ENCODE measurements around the gene HSF2. TPM values are rescaled to one million over a fixed set of nuclear protein-coding genes. Genes with fewer than 3 reads are reported as not detected.
"Not testable (repeated sequence)": the region's sequence is repeated elsewhere in the genome, so short reads cannot be mapped to it uniquely, and the experiment has no call there.

HSF2 gene
- total RNA-seq, 2 experiments from 2014 or later: 41.8 to 47.6 TPM

- H3K9me3 Mint-ChIP-seq: no peaks in the 10 kb centered on the region
- ChIA-PET POLR2A (interaction anchor here (0.8 to 3.8 kb wide), 2 partner anchors 17 to 31 kb away, joined by 4 to 15 read pairs; partner anchors contain the start of gene SERINC1), CTCF (no interaction called here)
- H3K4me1 Mint-ChIP-seq (ENCODE audit: low read depth): peaks cover 70% of the 10 kb centered on the region
- no peaks in the 10 kb centered on the region for H3K27me3 ChIP-seq (ENCODE audit: control insufficient read depth in 1 of 2, insufficient read depth in 2 of 2, low read length in 2 of 2)
- TF ChIP-seq CTCF (IDR thresholded peaks at IDR 0.05): no peak
- no peak overlapping the region for H3K4me3 ChIP-seq (ENCODE audit: low read length)
- H3K4me1 ChIP-seq (ENCODE audit: insufficient read depth, low read length): peaks cover 3% of the 10 kb centered on the region
- no peaks in the 10 kb centered on the region for H3K9me3 ChIP-seq (ENCODE audit: control insufficient read depth in 1 of 2, insufficient read depth in 1 of 2, low read length in 2 of 2)
- DNase-seq (no peak), ATAC-seq (ENCODE audit: poor library complexity) (no peak)
- peaks cover 97% of the 10 kb centered on the region for H3K36me3 Mint-ChIP-seq (ENCODE audit: low read depth)
- no peak overlapping the region for H3K4me3 Mint-ChIP-seq
- H3K27me3 Mint-ChIP-seq: no peaks in the 10 kb centered on the region
- H3K36me3 ChIP-seq (ENCODE audit: insufficient read depth, low read length): peaks cover 90% of the 10 kb centered on the region
- intact Hi-C loops (cut with DNase I, micrococcal nuclease): loop anchor here in 1 of 2 experiments (5.0 kb wide), 1 partner anchor 52 kb away; no protein-coding TSS in a partner anchor
- no peak overlapping the region for H3K27ac ChIP-seq (ENCODE audit: low read depth in 1 of 2, low read length in 2 of 2)
- peak overlapping the region; percentile 32 for H3K27ac Mint-ChIP-seq
Observed at GRCh38 chr6:122454673-122455072, 55.2 kb downstream of the HSF2 start.

- POLR2A ChIA-PET: interaction anchor here (3.8 kb wide), 1 partner anchor 16 kb away, joined by 15 read pairs; the partner anchor contains the start of gene SERINC1
- DNase-seq; ATAC-seq (ENCODE audit: poor library complexity); H3K27me3 Mint-ChIP-seq; intact Hi-C loops (cut with DNase I, micrococcal nuclease); H3K27ac ChIP-seq (ENCODE audit: low read depth in 1 of 2, low read length in 2 of 2); H3K4me1 ChIP-seq (ENCODE audit: insufficient read depth, low read length); H3K9me3 ChIP-seq (ENCODE audit: control insufficient read depth in 1 of 2, insufficient read depth in 1 of 2, low read length in 2 of 2); H3K27me3 ChIP-seq (ENCODE audit: control insufficient read depth in 1 of 2, insufficient read depth in 2 of 2, low read length in 2 of 2); CTCF ChIA-PET; H3K4me3 ChIP-seq (ENCODE audit: low read length); H3K4me3 Mint-ChIP-seq; H3K9me3 Mint-ChIP-seq: not testable (repeated sequence)
- H3K27ac Mint-ChIP-seq: peak overlapping the region; percentile 32
- peaks cover 86% of the 10 kb centered on the region for H3K36me3 ChIP-seq (ENCODE audit: insufficient read depth, low read length)
- peaks cover 74% of the 10 kb centered on the region for H3K4me1 Mint-ChIP-seq (ENCODE audit: low read depth)
- peaks cover 95% of the 10 kb centered on the region for H3K36me3 Mint-ChIP-seq (ENCODE audit: low read depth)
Observed at GRCh38 chr6:122455116-122455515, 55.7 kb downstream of the HSF2 start.

- ATAC-seq (ENCODE audit: poor library complexity) (no peak), DNase-seq (no peak)
- Histone ChIP-seq H3K36me3 (ENCODE audit: insufficient read depth, low read length) (peaks cover 59% of the 10 kb centered on the region), H3K27me3 (ENCODE audit: control insufficient read depth in 1 of 2, insufficient read depth in 2 of 2, low read length in 2 of 2) (no peaks in the 10 kb centered on the region), H3K9me3 (ENCODE audit: control insufficient read depth in 1 of 2, insufficient read depth in 1 of 2, low read length in 2 of 2) (no peaks in the 10 kb centered on the region), H3K4me1 (ENCODE audit: insufficient read depth, low read length) (peaks cover 15% of the 10 kb centered on the region), H3K27ac (ENCODE audit: low read depth in 1 of 2, low read length in 2 of 2) (no peak overlapping the region), H3K4me3 (ENCODE audit: low read length) (no peak overlapping the region)
- no peaks in the 10 kb centered on the region for H3K27me3 Mint-ChIP-seq
- CTCF ChIA-PET: interaction anchor here (1.1 kb wide), 1 partner anchor 34 kb away, joined by 4 read pairs; no protein-coding TSS in a partner anchor
- POLR2A ChIA-PET: interaction anchor here (0.7 to 1.0 kb wide), 2 partner anchors 13 to 20 kb away, joined by 4 to 9 read pairs; partner anchors contain the start of gene SERINC1
- no peak for TF ChIP-seq CTCF (IDR thresholded peaks at IDR 0.05)
- intact Hi-C loops (cut with DNase I, micrococcal nuclease): no loop called here
- peak overlapping the region; percentile 31 for H3K27ac Mint-ChIP-seq
- no peak overlapping the region for H3K4me3 Mint-ChIP-seq
- peaks cover 86% of the 10 kb centered on the region for H3K4me1 Mint-ChIP-seq (ENCODE audit: low read depth)
- H3K9me3 Mint-ChIP-seq: no peaks in the 10 kb centered on the region
- peaks cover 90% of the 10 kb centered on the region for H3K36me3 Mint-ChIP-seq (ENCODE audit: low read depth)
Observed at GRCh38 chr6:122458087-122458486, 58.6 kb downstream of the HSF2 start.

GRCh38 chr6:122459240-122459639, 59.8 kb downstream of the HSF2 start:
- ChIA-PET POLR2A (interaction anchor here (1.0 kb wide), 1 partner anchor 12 kb away, joined by 9 read pairs; the partner anchor contains the start of gene SERINC1), CTCF (interaction anchor here (0.6 kb wide), 1 partner anchor 51 kb away, joined by 3 read pairs; no protein-coding TSS in a partner anchor)
- intact Hi-C loops (cut with DNase I, micrococcal nuclease): no loop called here
- H3K4me1 Mint-ChIP-seq (ENCODE audit: low read depth): peaks cover 95% of the 10 kb centered on the region
- Histone ChIP-seq H3K27me3 (ENCODE audit: control insufficient read depth in 1 of 2, insufficient read depth in 2 of 2, low read length in 2 of 2) (no peaks in the 10 kb centered on the region), H3K36me3 (ENCODE audit: insufficient read depth, low read length) (peaks cover 48% of the 10 kb centered on the region), H3K27ac (ENCODE audit: low read depth in 1 of 2, low read length in 2 of 2) (no peak overlapping the region), H3K9me3 (ENCODE audit: control insufficient read depth in 1 of 2, insufficient read depth in 1 of 2, low read length in 2 of 2) (no peaks in the 10 kb centered on the region), H3K4me3 (ENCODE audit: low read length) (no peak overlapping the region), H3K4me1 (ENCODE audit: insufficient read depth, low read length) (peaks cover 15% of the 10 kb centered on the region)
- no peaks in the 10 kb centered on the region for H3K27me3 Mint-ChIP-seq
- H3K27ac Mint-ChIP-seq: peak overlapping the region; percentile 57
- H3K36me3 Mint-ChIP-seq (ENCODE audit: low read depth): peaks cover 90% of the 10 kb centered on the region
- H3K9me3 Mint-ChIP-seq: no peaks in the 10 kb centered on the region
- ATAC-seq (ENCODE audit: poor library complexity) (no peak), DNase-seq (no peak)
- TF ChIP-seq CTCF (IDR thresholded peaks at IDR 0.05): no peak
- H3K4me3 Mint-ChIP-seq: peak overlapping the region; percentile 55

GRCh38 chr6:122459865-122460416, 60.5 kb downstream of the HSF2 start:
- H3K27me3 ChIP-seq (ENCODE audit: control insufficient read depth in 1 of 2, insufficient read depth in 2 of 2, low read length in 2 of 2); H3K4me3 ChIP-seq (ENCODE audit: low read length); H3K27me3 Mint-ChIP-seq; H3K27ac ChIP-seq (ENCODE audit: low read depth in 1 of 2, low read length in 2 of 2); DNase-seq; H3K9me3 Mint-ChIP-seq; CTCF ChIA-PET; intact Hi-C loops (cut with DNase I, micrococcal nuclease); POLR2A ChIA-PET; H3K9me3 ChIP-seq (ENCODE audit: control insufficient read depth in 1 of 2, insufficient read depth in 1 of 2, low read length in 2 of 2); ATAC-seq (ENCODE audit: poor library complexity): not testable (repeated sequence)
- H3K4me1 ChIP-seq (ENCODE audit: insufficient read depth, low read length): peaks cover 15% of the 10 kb centered on the region
- H3K36me3 ChIP-seq (ENCODE audit: insufficient read depth, low read length): peaks cover 41% of the 10 kb centered on the region
- H3K36me3 Mint-ChIP-seq (ENCODE audit: low read depth): peaks cover 88% of the 10 kb centered on the region
- H3K4me1 Mint-ChIP-seq (ENCODE audit: low read depth): peaks cover 95% of the 10 kb centered on the region
- H3K27ac Mint-ChIP-seq: peak overlapping the region; percentile 57
- peak overlapping the region; percentile 55 for H3K4me3 Mint-ChIP-seq
